Ammon's horn (tissue), 1 donor: Measurements from ENCODE around the gene USP20.

Source experiments
- DNase-seq: peaks from one replicate; pipeline ENCODE4 v3.0.0-alpha.2; 2016; ENCODE audit warnings: low spot score

Gene USP20

GRCh38 chr9:129857207-129857606, 21.9 kb downstream of the USP20 start:
- no peak for DNase-seq

- no peak for DNase-seq
Observed at GRCh38 chr9:129858167-129858962, 23.1 kb downstream of the USP20 start.

DNA sequence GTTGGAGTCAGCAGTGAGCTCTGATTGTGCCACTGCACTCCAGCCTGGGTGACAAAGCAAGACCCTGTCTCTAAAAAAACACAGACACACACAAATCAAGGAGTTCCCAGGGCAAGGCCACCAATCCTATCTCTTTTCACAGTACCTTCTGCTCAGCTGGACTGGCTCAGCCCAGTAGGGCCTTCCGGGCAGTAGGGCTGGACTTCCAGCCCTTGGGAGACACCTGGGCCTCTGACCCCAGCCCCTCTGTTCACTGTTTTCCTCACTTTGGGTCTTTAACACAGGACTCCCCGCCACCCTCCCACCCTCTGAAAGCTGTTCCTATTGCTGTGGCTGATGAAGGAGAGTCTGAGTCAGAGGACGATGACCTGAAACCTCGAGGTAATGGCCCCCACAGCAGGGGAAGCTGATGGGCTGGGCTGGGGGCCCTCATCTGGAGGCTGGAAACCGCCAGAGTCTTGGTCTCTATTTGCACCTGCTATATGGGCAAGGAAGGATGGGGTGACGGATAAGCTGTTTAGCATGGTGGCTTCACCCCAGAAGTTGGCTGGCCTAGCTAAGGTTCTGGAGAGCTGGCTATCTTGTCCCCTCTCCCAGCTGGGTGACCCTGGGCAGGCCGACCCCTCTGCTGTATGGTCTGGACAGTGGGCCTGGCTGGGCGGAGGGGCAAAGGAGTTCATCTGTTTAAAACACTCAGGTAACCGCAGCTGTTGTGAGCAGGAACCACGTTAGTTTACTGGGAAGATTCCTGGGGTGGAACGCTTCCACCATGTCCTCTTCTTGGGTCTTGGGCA, 25.6 kb downstream of the USP20 start:
- no peak for DNase-seq

DNA sequence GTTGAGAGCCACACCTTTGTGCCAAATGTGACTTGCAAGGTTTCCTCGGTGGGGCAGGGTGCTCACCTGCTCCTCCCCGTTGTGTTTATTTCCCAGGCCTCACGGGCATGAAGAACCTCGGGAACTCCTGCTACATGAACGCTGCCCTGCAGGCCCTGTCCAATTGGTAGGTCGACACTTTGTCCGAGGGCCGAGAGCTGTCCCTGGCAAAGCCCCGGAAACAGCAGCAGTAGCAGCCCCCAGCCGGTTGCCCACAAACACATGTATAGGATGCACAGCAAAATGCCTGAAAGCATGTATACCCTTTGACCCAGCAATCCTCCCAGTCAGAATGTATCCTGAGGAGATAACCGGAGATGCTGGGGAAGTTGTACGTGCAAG, 26.2 kb downstream of the USP20 start:
- no peak for DNase-seq

DNA sequence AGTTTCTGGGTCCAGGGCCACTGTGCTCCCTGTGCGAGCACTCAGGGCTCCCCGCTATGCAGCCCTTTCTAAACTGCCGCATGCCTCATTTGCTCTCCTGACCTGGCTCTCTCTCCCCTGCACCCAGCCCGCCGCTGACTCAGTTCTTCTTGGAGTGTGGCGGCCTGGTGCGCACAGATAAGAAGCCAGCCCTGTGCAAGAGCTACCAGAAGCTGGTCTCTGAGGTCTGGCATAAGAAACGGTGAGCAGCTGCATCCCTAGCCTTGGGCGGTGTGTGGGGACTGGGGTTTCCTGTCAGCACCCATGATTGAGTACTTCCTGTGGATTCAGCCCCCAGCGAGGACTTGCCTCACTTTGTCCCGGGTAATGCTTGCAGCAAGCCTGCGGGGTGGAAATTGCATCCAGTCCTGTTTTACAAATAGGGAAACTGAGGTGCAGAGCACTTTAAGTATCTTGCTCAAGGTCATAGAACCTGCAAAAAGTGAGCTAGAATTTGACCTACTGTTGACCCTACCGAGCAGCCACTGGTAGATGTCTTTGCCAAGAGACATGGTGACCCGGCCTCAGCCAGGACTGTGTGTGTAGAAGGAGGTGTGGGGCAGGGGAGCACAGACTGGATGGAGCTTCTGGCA, 27.9 kb downstream of the USP20 start:
- no peak for DNase-seq

- no peak for DNase-seq
Observed at GRCh38 chr9:129864991-129865647, 29.9 kb downstream of the USP20 start.

GRCh38 chr9:129865668-129866320, 30.5 kb downstream of the USP20 start:
- DNase-seq: no peak

- peak; percentile 69 for DNase-seq
Observed at GRCh38 chr9:129866394-129867135, 31.3 kb downstream of the USP20 start.

GRCh38 chr9:129867136-129868022, 32.1 kb downstream of the USP20 start:
- DNase-seq: no peak

GRCh38 chr9:129868023-129868871, 33.0 kb downstream of the USP20 start:
- DNase-seq: no peak

- no peak for DNase-seq
Observed at GRCh38 chr9:129868872-129869486, 33.7 kb downstream of the USP20 start.

- no peak for DNase-seq
Observed at GRCh38 chr9:129869585-129870501, 34.6 kb downstream of the USP20 start.

DNA sequence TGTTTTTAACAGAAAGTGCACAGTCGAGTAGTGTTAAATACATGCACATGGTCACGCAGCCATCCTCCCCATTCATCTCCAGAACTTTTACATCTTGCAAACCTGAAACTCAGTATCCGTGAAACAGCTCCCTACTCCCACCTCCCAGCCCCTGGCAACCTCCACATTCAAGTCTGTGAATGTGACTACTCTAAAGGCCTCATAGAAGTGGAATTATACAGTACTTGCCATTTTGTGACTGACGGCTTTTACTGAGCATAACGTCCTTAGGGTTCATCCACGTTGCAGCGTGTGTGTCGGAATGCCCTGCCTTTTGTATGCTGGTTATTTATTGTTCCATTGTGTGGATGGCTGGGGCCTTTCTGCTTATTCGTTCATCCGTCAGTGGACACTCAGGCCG, 35.8 kb downstream of the USP20 start:
- DNase-seq: no peak

GRCh38 chr9:129873563-129874190, 38.4 kb downstream of the USP20 start:
- DNase-seq: no peak

DNA sequence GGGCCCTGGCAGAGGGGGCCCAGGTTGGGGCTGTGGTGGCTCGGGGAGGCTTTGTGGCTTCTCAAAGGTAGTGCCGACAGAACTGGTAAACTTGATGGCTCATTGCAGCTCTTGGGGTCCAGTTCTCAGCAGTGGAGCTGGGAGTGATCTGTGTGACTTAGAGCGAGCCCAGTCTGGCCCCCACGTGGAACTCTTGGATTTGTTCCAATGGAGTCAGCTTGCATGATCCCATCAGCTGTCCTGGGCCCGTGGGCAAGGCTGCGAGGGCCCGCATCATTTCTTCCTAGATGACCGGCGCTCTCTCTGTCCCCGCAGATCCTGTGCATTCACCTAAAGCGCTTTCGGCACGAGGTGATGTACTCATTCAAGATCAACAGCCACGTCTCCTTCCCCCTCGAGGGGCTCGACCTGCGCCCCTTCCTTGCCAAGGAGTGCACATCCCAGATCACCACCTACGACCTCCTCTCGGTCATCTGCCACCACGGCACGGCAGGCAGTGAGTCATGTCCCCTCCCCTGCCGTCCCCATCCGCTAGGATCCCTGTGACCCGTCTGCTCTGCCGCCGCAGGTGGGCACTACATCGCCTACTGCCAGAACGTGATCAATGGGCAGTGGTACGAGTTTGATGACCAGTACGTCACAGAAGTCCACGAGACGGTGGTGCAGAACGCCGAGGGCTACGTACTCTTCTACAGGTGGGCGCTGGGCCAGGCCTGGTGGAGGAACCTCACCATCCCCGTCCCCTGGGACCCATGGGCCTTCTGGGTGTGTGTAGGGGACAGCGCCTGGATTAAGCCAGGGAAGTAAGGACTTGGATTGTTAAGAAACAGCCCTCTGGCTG, 39.2 kb downstream of the USP20 start:
- DNase-seq: no peak

- no peak for DNase-seq
Observed at GRCh38 chr9:129875181-129875611, 39.9 kb downstream of the USP20 start.
